GM21526 (cell line): ENCODE measurements around the gene FARS2.

Experiments used
- ATAC-seq: cut with Tn5 transposase; IDR thresholded peaks from one replicate; pipeline ENCODE4 v1.9.1; 2021; ENCODE audit warnings: moderate library complexity; ENCODE audit not compliant: unreplicated experiment, low FRiP score

Gene FARS2

GRCh38 chr6:5412663-5413062 is 151.3 kb downstream of the FARS2 start:
- no peak for ATAC-seq

DNA sequence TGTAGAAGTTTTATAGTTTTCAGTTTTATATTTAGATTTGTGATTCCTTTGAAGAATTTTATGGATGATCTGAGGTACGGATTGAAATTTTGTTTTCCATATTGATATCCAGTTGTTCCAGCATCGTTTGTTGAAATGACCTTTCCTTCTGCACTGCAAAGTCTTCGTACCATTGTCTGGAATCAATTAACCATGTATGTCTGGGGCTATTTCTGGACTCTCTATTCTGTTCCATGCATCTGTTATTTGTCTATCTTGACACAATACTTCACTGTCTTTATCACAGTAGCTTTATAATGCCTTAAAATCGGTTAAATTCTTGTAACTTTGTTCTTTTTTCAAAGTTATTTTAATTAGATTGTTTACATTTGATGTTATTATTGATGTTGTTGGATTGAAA is 154.9 kb downstream of the FARS2 start:
- ATAC-seq, result no peak

- no peak for ATAC-seq
Observed at GRCh38 chr6:5422321-5422915, 161.1 kb downstream of the FARS2 start.

DNA sequence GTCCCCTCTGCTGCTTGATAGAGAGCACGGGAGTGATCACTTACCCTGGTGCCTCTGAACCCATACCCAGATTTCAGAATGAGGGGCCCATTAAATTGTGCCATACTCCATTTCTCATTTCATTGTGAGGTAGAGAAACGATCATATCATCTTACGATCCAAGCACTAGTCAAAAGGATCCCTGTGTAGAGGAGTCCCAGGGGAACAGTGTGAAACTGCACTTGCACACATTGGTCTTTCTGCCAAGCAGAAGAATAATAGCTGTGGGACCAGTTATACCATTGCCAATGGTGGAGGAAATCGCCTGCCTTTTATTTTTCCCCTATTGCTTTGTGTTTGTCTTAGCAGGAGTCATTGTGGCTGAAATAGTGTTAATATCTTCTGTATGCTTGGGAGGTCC is 161.9 kb downstream of the FARS2 start:
- no peak for ATAC-seq

DNA sequence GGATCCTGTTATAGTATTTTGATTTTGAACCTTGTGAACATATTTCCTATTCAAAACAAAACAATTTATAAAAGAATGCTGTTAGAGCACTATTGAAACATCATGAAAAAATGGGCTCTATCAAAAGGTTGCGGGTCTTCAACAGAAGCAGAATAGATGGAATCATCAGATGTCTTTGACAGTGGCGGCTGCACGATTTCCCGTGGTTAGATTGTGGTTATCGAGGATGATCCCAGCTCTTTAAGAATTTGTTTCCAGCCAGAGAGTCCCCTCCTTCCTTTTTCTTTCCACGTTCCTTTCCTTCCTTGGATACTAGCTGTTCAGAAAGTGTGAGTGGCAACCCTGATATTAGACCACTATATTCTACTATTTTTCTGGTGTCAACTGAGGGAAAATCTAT is 163.4 kb downstream of the FARS2 start:
- no peak for ATAC-seq

- no peak for ATAC-seq
Observed at GRCh38 chr6:5425267-5425666, 164.0 kb downstream of the FARS2 start.

DNA sequence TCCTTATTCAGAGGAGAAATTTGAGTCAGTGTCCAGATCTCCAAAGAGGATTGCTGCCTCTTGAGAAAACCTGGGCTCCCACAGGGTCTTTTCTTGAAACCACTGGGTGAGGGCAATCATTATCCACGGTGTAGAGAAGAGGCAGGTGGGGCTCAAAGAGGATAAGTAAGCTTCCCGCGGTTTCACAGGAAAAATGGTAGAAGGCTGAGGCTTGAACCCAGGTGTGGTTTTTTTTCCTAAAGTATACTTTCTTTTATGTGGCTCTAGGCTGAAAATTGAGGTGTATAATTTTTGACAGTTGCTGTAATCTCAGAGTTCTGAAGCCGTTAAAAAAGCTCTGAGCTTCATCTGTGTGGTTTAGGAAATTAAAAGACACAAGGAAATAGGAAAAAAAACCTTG is 164.5 kb downstream of the FARS2 start:
- no peak for ATAC-seq

GRCh38 chr6:5427586-5427985 is 166.3 kb downstream of the FARS2 start:
- ATAC-seq, result no peak

- no peak for ATAC-seq
Observed at GRCh38 chr6:5433324-5433723, 172.0 kb downstream of the FARS2 start.

DNA sequence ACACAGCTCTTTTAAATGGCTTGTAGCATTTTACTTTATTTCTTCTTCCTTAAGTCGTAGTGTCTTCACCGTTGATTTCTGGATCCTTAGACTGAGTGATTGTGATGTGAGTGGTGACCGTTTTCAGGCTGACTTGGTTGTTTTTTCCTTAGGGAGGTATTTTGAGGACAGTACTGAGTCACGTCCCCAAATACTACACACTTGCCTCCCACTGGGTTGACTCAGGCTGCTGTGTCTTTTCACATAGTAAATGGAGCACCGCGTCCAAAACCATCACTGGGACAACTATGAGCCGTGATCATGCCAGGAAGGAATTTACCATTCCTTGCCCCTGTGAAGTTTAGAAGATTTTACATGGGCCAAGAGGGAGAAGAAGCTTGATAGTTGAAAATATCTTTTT is 174.1 kb downstream of the FARS2 start:
- no peak for ATAC-seq

- no peak for ATAC-seq
Observed at GRCh38 chr6:5438922-5439584, 177.7 kb downstream of the FARS2 start.

GRCh38 chr6:5439749-5440148 is 178.4 kb downstream of the FARS2 start:
- ATAC-seq, result no peak

- no peak for ATAC-seq
Observed at GRCh38 chr6:5442319-5442718, 181.0 kb downstream of the FARS2 start.

DNA sequence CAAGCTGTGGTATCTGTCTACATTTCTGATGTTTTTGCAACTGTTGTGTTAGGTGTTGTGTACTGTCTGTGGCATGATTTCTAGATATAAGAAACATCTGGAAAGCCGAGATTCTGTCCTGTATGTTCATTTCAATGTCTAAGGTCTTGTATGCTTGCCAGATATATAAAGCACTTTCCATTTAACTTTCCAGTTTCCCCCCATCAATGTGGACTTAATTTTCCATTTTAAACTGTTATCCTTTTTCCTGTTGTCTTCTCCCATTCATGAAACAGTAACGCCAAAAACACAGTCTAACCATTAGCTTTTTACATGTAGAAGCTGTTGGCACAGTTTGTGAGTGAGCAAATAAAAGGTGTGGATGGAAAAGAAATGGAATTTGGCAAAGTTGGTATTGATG is 181.6 kb downstream of the FARS2 start:
- ATAC-seq, result no peak

GRCh38 chr6:5443491-5443890 is 182.2 kb downstream of the FARS2 start:
- no peak for ATAC-seq

DNA sequence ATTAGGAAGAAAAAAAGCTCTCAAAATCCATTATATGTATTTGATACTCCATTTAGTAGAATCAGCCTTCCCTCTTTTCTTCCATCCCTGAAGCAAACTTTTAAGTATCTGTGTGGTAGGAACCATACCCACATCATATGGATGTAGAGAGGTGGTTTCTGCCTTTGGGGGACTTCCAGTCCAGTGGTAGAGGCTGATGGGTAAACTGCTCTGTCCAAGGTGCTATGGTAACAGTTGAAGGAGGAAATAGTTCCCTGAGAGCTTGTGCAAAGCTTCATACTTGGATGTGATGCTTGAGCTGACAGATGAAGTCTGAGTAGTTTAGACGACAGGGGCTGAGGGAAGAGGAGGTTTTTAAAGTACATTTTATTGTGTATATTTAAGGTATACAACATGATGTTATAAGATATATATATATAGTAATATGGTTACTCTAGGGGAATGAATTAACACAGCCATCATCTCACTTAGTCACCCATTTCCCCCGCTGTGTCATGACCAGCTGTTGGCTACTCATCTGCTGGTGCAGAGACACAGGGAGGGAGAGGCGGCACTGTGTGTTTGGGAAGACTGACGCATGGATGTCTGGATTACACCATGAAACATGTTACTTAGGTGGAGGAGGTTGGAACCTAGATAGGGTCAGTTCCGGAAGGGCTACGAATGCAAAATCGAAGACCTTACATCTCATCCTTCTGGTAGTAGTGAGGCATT is 185.2 kb downstream of the FARS2 start:
- no peak for ATAC-seq

DNA sequence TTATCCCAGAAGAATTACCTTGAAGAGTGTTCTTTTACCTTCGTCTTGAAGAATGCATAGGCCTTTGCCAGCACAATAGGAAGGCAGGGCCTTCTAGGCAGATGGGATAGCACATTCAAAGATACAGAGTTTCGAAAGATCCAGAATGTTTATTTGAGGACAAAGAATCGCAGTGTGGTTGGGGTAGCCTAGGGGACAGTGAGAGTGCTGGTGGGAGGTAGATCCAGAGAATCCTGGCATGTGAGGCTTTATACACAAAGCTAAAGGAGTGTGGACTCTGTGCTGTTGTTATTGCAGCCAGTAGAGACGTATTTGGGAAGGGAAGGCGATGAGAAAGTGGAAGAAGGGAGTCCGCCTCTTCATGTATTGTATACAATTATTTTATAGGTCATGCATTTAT is 186.6 kb downstream of the FARS2 start:
- ATAC-seq, result no peak

- ATAC-seq, result no peak
Observed at GRCh38 chr6:5450073-5450472, 188.8 kb downstream of the FARS2 start.

GRCh38 chr6:5453546-5453945 is 192.2 kb downstream of the FARS2 start:
- ATAC-seq, result no peak

GRCh38 chr6:5455142-5455541 is 193.8 kb downstream of the FARS2 start:
- ATAC-seq, result no peak

GRCh38 chr6:5457041-5457440 is 195.7 kb downstream of the FARS2 start:
- no peak for ATAC-seq
